Measurements from ENCODE around the gene ACBD3. TPM values are rescaled to one million over a fixed set of nuclear protein-coding genes. Genes with fewer than 3 reads are reported as not detected.

The ACBD3 gene
- total and polyA plus RNA-seq, 9 donors, result 17.6 to 45.9 (median 35.1) TPM

GRCh38 chr1:226144045-226144444 lies 42.5 kb downstream of the ACBD3 start:
- no peak for DNase-seq
- Histone ChIP-seq H3K27me3 (no peaks in the 10 kb centered on the region), H3K4me3 (no peak overlapping the region), H3K4me1 (ENCODE audit: insufficient read depth) (no peaks in the 10 kb centered on the region), H3K27ac (no peak overlapping the region), H3K9me3 (no peaks in the 10 kb centered on the region), H3K36me3 (no peaks in the 10 kb centered on the region)
- WGBS, 3 donors, result 87 to 100% (median 91%) methylated on average over 5 of the region's 5 CpGs
- intact Hi-C loops (cut with DNase I), result no loop called here
- TF ChIP-seq EP300 (IDR thresholded peaks at IDR 0.05) (no peak), CTCF (IDR thresholded peaks at IDR 0.05) (no peak), POLR2A (IDR thresholded peaks at IDR 0.05) (no peak)

DNA sequence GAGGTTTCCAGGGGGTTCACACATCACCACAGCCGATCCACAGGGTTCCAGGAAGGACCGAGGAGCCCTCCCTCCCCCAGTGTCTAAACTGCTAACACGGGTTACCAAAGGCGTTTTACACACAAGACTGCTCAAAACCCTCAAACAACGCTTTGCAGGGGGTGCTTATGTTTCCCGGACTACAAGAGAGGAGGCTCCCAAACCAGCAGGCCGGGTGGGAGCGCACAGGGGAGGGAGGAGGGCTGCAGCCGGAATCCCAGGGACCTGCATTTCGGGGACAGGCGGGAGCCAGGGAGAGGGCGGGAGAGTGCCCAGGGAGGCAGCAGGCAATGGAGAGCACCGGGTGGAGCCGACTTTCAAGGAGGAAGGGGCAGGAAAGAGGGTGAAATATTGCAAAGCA lies 50.8 kb downstream of the ACBD3 start:
- no peak overlapping the region for H3K27ac ChIP-seq
- peaks cover 8% of the 10 kb centered on the region for H3K4me1 ChIP-seq (ENCODE audit: insufficient read depth)
- TF ChIP-seq POLR2A (IDR thresholded peaks at IDR 0.05) (no peak), CTCF (IDR thresholded peaks at IDR 0.05) (no peak), EP300 (IDR thresholded peaks at IDR 0.05) (no peak)
- intact Hi-C loops (cut with DNase I), result no loop called here
- DNase-seq, result no peak
- H3K4me3 ChIP-seq, result no peak overlapping the region
- H3K27me3 ChIP-seq, result no peaks in the 10 kb centered on the region
- 17 to 37% (median 21%) methylated on average over 14 of the region's 14 CpGs for WGBS, 3 donors
- no peaks in the 10 kb centered on the region for H3K9me3 ChIP-seq
- H3K36me3 ChIP-seq, result no peaks in the 10 kb centered on the region

- WGBS, 3 donors, result 12 to 30% (median 22%) methylated on average over 21 of the region's 21 CpGs
- no peak for TF ChIP-seq POLR2A (IDR thresholded peaks at IDR 0.05)
- TF ChIP-seq CTCF (IDR thresholded peaks at IDR 0.05), result no peak
- no peak for TF ChIP-seq EP300 (IDR thresholded peaks at IDR 0.05)
- Histone ChIP-seq H3K27ac (no peak overlapping the region), H3K4me3 (no peak overlapping the region), H3K4me1 (ENCODE audit: insufficient read depth) (peaks cover 8% of the 10 kb centered on the region), H3K9me3 (no peaks in the 10 kb centered on the region), H3K36me3 (no peaks in the 10 kb centered on the region), H3K27me3 (no peaks in the 10 kb centered on the region)
- peak in 1 of 5 donors; percentile 57 for DNase-seq
- intact Hi-C loops (cut with DNase I), result no loop called here
These were observed 51.4 kb downstream of the ACBD3 start for GRCh38 chr1:226135059-226135651.

DNA sequence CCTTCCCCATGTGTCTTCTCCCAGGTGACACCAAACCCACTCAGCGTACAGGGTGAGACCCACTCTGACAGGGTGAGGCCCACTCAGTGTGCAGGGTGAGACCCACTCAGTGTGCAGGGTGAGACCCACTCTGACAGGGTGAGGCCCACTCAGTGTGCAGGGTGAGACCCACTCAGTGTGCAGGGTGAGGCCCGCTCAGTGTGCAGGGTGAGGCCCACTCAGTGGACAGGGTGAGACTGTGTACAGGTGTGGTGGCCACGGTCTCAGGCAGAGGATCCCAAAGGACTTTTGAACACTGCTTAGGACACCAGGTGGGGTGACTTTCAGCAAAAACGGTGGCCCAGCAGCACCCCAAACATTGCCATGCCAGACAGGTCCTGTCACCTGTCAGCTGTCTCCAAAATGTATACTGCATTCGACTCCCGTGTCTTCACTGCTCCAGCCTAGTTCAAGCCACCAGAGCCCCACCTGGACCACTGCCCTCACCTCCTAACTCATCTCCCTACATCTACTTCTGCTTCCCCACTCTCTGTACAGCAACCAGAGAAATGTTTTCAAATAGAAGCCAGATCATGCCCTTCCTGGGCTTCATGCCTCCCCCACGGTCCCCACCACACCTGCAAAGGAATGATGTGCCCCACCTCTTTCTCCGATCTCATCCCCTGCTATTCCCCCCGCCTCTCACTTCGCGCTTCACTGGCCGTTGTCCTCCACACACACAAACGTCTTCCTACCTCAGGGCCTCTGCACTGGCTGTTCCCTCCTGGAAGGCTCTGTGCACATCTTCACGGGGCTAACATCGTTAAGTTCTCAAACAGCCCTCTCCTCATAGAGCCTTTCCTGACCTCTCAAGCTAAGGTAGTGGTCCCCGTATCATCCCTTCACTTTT lies 52.1 kb downstream of the ACBD3 start:
- no peak overlapping the region for H3K27ac ChIP-seq
- 47 to 57% (median 47%) methylated on average over 16 of the region's 16 CpGs for WGBS, 3 donors
- H3K4me3 ChIP-seq, result no peak overlapping the region
- H3K36me3 ChIP-seq, result no peaks in the 10 kb centered on the region
- H3K9me3 ChIP-seq, result no peaks in the 10 kb centered on the region
- TF ChIP-seq POLR2A (IDR thresholded peaks at IDR 0.05), result no peak
- TF ChIP-seq EP300 (IDR thresholded peaks at IDR 0.05), result no peak
- no peak for TF ChIP-seq CTCF (IDR thresholded peaks at IDR 0.05)
- no peaks in the 10 kb centered on the region for H3K27me3 ChIP-seq
- H3K4me1 ChIP-seq (ENCODE audit: insufficient read depth), result peaks cover 8% of the 10 kb centered on the region
- no peak for DNase-seq
- intact Hi-C loops (cut with DNase I), result no loop called here
